ENCODE results near the gene SRL.

GRCh38 chr16:4246777-4247459, 5.0 kb upstream of the SRL start:
- no peak for TF ChIP-seq CTCF (IDR thresholded peaks at IDR 0.05)
- no peak for TF ChIP-seq POLR2A (IDR thresholded peaks at IDR 0.05)

Data from body of pancreas (tissue), 4 donors.